Measurements from ENCODE around the gene MRFAP1L1. TPM values are rescaled to one million over a fixed set of nuclear protein-coding genes. Genes with fewer than 3 reads are reported as not detected.

MRFAP1L1 gene
- total and polyA plus RNA-seq, 2 experiments from 2014 or later: 43.9 to 44.1 TPM

GRCh38 chr4:6751611-6752485 is 42.2 kb upstream of the MRFAP1L1 start:
- Histone ChIP-seq H3F3A (ENCODE audit: insufficient read depth) (no peaks in the 10 kb centered on the region), H3K27me3 (replicated peaks; ENCODE audit: insufficient read depth) (no peaks in the 10 kb centered on the region), H3K9ac (no peak overlapping the region), H3K9me3 (ENCODE audit: low read depth) (no peaks in the 10 kb centered on the region), H4K20me1 (ENCODE audit: insufficient read depth) (no peaks in the 10 kb centered on the region), H3K27ac (no peak overlapping the region), H3K4me1 (ENCODE audit: insufficient read depth) (peaks cover 11% of the 10 kb centered on the region), H2AFZ (no peak overlapping the region), H3K4me3 (no peak overlapping the region), H3K79me2 (ENCODE audit: insufficient read depth) (no peaks in the 10 kb centered on the region), H3K36me3 (ENCODE audit: low read depth) (no peaks in the 10 kb centered on the region), H3K4me2 (ENCODE audit: unreplicated experiment) (no peak overlapping the region), H3K9me2 (ENCODE audit: insufficient read depth) (no peaks in the 10 kb centered on the region)
- 88 to 90% methylated on average over 18 of the region's 18 CpGs for WGBS, 2 experiments (ENCODE audit: low coverage in 1 of 2, low lambda C conversion rate in 2 of 2, missing lambda C conversion rate in 2 of 2)
- no peak for DNase-seq
- in situ Hi-C loops (cut with MboI): no loop called here
- no peak for TF ChIP-seq EZH2 (IDR thresholded peaks at IDR 0.05; ENCODE audit: insufficient read depth, poor library complexity, severe bottlenecking)
- no peak for TF ChIP-seq EZH2phosphoT487 (IDR thresholded peaks at IDR 0.05; ENCODE audit: insufficient read depth, low read depth)

GRCh38 chr4:6750286-6751221 is 40.9 kb upstream of the MRFAP1L1 start:
- Histone ChIP-seq H2AFZ (no peak overlapping the region), H3K4me2 (ENCODE audit: unreplicated experiment) (no peak overlapping the region), H3K27me3 (replicated peaks; ENCODE audit: insufficient read depth) (no peaks in the 10 kb centered on the region), H3K36me3 (ENCODE audit: low read depth) (no peaks in the 10 kb centered on the region), H3K9ac (no peak overlapping the region), H3F3A (ENCODE audit: insufficient read depth) (no peaks in the 10 kb centered on the region), H3K4me3 (no peak overlapping the region), H4K20me1 (ENCODE audit: insufficient read depth) (no peaks in the 10 kb centered on the region), H3K4me1 (ENCODE audit: insufficient read depth) (peaks cover 11% of the 10 kb centered on the region), H3K27ac (no peak overlapping the region), H3K79me2 (ENCODE audit: insufficient read depth) (no peaks in the 10 kb centered on the region), H3K9me2 (ENCODE audit: insufficient read depth) (no peaks in the 10 kb centered on the region), H3K9me3 (ENCODE audit: low read depth) (no peaks in the 10 kb centered on the region)
- in situ Hi-C loops (cut with MboI): no loop called here
- 78 to 85% methylated on average over 23 of the region's 23 CpGs for WGBS, 2 experiments (ENCODE audit: low coverage in 1 of 2, low lambda C conversion rate in 2 of 2, missing lambda C conversion rate in 2 of 2)
- DNase-seq: no peak
- TF ChIP-seq EZH2 (IDR thresholded peaks at IDR 0.05; ENCODE audit: insufficient read depth, poor library complexity, severe bottlenecking): no peak
- no peak for TF ChIP-seq EZH2phosphoT487 (IDR thresholded peaks at IDR 0.05; ENCODE audit: insufficient read depth, low read depth)

- H3K27ac ChIP-seq: no peak overlapping the region
- H3K9ac ChIP-seq: peak overlapping the region; percentile 51
- WGBS, 2 experiments (ENCODE audit: low coverage in 1 of 2, low lambda C conversion rate in 2 of 2, missing lambda C conversion rate in 2 of 2): 26 to 32% methylated on average over 17 to 24 of the region's 25 CpGs
- no peak overlapping the region for H3K4me3 ChIP-seq
- H3K79me2 ChIP-seq (ENCODE audit: insufficient read depth): no peaks in the 10 kb centered on the region
- no peaks in the 10 kb centered on the region for H3K9me2 ChIP-seq (ENCODE audit: insufficient read depth)
- TF ChIP-seq EZH2phosphoT487 (IDR thresholded peaks at IDR 0.05; ENCODE audit: insufficient read depth, low read depth): no peak
- no peaks in the 10 kb centered on the region for H4K20me1 ChIP-seq (ENCODE audit: insufficient read depth)
- peaks cover 11% of the 10 kb centered on the region for H3K4me1 ChIP-seq (ENCODE audit: insufficient read depth)
- H3K27me3 ChIP-seq (replicated peaks; ENCODE audit: insufficient read depth): no peaks in the 10 kb centered on the region
- H3K36me3 ChIP-seq (ENCODE audit: low read depth): no peaks in the 10 kb centered on the region
- DNase-seq: peak; percentile 81
- in situ Hi-C loops (cut with MboI): no loop called here
- no peaks in the 10 kb centered on the region for H3F3A ChIP-seq (ENCODE audit: insufficient read depth)
- H3K9me3 ChIP-seq (ENCODE audit: low read depth): no peaks in the 10 kb centered on the region
- H2AFZ ChIP-seq: peak overlapping the region; percentile 72
- peak overlapping the region; percentile 13 for H3K4me2 ChIP-seq (ENCODE audit: unreplicated experiment)
Observed at GRCh38 chr4:6749340-6750171, 39.9 kb upstream of the MRFAP1L1 start.

- TF ChIP-seq EZH2phosphoT487 (IDR thresholded peaks at IDR 0.05; ENCODE audit: insufficient read depth, low read depth) (no peak), EZH2 (IDR thresholded peaks at IDR 0.05; ENCODE audit: insufficient read depth, poor library complexity, severe bottlenecking) (no peak)
- H3K36me3 ChIP-seq (ENCODE audit: low read depth): no peaks in the 10 kb centered on the region
- no peaks in the 10 kb centered on the region for H3K9me3 ChIP-seq (ENCODE audit: low read depth)
- WGBS, 2 experiments (ENCODE audit: low coverage in 1 of 2, low lambda C conversion rate in 2 of 2, missing lambda C conversion rate in 2 of 2): 80 to 93% methylated on average over 8 to 9 of the region's 9 CpGs
- in situ Hi-C loops (cut with MboI): no loop called here
- no peaks in the 10 kb centered on the region for H3K27me3 ChIP-seq (replicated peaks; ENCODE audit: insufficient read depth)
- peaks cover 11% of the 10 kb centered on the region for H3K4me1 ChIP-seq (ENCODE audit: insufficient read depth)
- no peak overlapping the region for H2AFZ ChIP-seq
- no peaks in the 10 kb centered on the region for H4K20me1 ChIP-seq (ENCODE audit: insufficient read depth)
- no peaks in the 10 kb centered on the region for H3F3A ChIP-seq (ENCODE audit: insufficient read depth)
- DNase-seq: no peak
- no peak overlapping the region for H3K4me2 ChIP-seq (ENCODE audit: unreplicated experiment)
- H3K4me3 ChIP-seq: no peak overlapping the region
- no peaks in the 10 kb centered on the region for H3K79me2 ChIP-seq (ENCODE audit: insufficient read depth)
- no peak overlapping the region for H3K27ac ChIP-seq
- no peaks in the 10 kb centered on the region for H3K9me2 ChIP-seq (ENCODE audit: insufficient read depth)
- H3K9ac ChIP-seq: no peak overlapping the region
Observed at GRCh38 chr4:6748286-6748685, 38.6 kb upstream of the MRFAP1L1 start.
